ENCODE data around the gene ZIC1. TPM values are rescaled to one million over a fixed set of nuclear protein-coding genes. Genes with fewer than 3 reads are reported as not detected.

The ZIC1 gene
- total RNA-seq, 4 donors from 2014 or later, result not detected

DNA sequence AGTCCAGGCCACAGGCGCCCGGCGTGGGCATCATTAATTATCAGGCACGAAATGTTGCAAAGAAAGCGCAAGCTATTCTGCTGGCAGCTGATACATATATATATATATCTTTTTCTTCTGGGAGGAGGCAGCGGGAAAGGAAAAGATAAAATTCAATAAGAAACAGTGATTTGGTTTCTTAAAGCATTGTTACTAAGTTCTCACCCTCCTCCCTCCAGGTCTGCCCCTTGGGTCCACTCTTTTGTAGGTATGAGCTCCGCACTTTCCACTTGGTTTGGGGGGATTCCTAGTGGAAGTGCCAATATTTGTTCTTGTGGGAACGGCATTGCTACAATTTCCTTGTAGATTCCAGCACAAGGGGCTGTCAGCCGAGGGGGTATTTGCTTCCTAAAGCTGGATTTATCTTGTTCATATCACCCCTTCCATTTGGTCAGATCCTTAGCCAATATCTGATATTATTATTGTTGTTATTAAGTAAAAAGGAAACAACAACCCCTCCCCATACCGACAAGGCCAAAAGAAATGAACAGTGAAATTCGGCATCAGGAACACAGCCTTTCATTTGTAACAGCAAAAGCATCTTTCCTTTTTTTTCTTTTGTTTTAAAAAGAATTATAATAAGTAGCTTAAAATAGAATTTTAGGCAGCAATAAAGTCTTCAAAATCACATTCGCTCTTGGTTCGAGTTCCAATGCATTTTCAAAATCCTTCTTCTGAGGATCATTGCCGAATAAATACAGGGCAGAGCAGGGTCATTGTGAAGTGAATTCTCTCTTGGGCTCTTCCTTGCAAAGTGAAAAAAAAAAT, 15.6 kb downstream of the ZIC1 start:
- intact Hi-C loops (cut with DNase I; ENCODE audit: low total_unique reads) (no loop called here), in situ Hi-C loops (cut with MboI; ENCODE audit: low pct_ligation_motif_present in 1 of 4, low pct_unique_long_range_greater_than_20kb in 1 of 4, low sequenced_read_pairs in 3 of 4) (no loop called here)
- peaks cover 94% of the 10 kb centered on the region for H3K27me3 ChIP-seq
- no peak for TF ChIP-seq POLR2A (IDR thresholded peaks at IDR 0.05)
- TF ChIP-seq, protein P1, sequence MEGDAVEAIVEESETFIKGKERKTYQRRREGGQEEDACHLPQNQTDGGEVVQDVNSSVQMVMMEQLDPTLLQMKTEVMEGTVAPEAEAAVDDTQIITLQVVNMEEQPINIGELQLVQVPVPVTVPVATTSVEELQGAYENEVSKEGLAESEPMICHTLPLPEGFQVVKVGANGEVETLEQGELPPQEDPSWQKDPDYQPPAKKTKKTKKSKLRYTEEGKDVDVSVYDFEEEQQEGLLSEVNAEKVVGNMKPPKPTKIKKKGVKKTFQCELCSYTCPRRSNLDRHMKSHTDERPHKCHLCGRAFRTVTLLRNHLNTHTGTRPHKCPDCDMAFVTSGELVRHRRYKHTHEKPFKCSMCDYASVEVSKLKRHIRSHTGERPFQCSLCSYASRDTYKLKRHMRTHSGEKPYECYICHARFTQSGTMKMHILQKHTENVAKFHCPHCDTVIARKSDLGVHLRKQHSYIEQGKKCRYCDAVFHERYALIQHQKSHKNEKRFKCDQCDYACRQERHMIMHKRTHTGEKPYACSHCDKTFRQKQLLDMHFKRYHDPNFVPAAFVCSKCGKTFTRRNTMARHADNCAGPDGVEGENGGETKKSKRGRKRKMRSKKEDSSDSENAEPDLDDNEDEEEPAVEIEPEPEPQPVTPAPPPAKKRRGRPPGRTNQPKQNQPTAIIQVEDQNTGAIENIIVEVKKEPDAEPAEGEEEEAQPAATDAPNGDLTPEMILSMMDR (IDR thresholded peaks at IDR 0.05), result no peak
- TF ChIP-seq EP300 (IDR thresholded peaks at IDR 0.05; ENCODE audit: low read depth), result no peak
- TF ChIP-seq POLR2AphosphoS5 (IDR thresholded peaks at IDR 0.05), result no peak
- H3K4me1 ChIP-seq, result peaks cover 0 to 7% (median under 1%) of the 10 kb centered on the region in 4 donors
- no peaks in the 10 kb centered on the region for H3K36me3 ChIP-seq
- 19 to 26% methylated on average over 8 to 14 of the region's 14 CpGs for WGBS, 2 donors (ENCODE audit: low coverage in 1 of 2)
- DNase-seq, result no peak
- no peak overlapping the region for H3K27ac ChIP-seq
- H3K9me3 ChIP-seq, result no peaks in the 10 kb centered on the region
- H3K4me3 ChIP-seq, result no peak overlapping the region

DNA sequence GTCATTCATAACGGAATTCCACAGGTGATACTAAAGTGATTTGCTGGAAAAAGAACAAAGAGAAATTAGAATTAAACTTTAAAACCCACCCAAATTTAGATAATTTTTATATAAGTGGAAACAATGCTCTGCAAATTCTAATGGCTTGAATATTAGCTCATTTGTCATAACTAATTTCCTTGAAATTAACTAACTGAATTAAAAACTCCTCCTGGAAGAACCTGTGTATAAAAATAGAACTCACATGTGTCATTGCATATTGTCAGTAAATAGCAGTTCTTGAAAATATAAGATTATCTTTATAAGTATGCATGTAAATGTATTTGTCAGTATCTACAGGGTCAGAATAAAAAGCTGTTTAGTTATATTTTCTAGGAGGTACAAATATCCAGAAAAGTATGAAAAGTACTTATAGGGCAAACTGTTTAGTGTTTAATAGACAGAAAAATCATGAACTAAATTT, 16.3 kb downstream of the ZIC1 start:
- DNase-seq, result no peak
- no peak overlapping the region for H3K27ac ChIP-seq
- TF ChIP-seq POLR2AphosphoS5 (IDR thresholded peaks at IDR 0.05), result no peak
- TF ChIP-seq, protein P1 (IDR thresholded peaks at IDR 0.05), result no peak
- no peak for TF ChIP-seq POLR2A (IDR thresholded peaks at IDR 0.05)
- no peak for TF ChIP-seq EP300 (IDR thresholded peaks at IDR 0.05; ENCODE audit: low read depth)
- peaks cover 0 to 7% (median 0%) of the 10 kb centered on the region in 4 donors for H3K4me1 ChIP-seq
- no peaks in the 10 kb centered on the region for H3K9me3 ChIP-seq
- in situ Hi-C loops (cut with MboI; ENCODE audit: low pct_ligation_motif_present in 1 of 4, low pct_unique_long_range_greater_than_20kb in 1 of 4, low sequenced_read_pairs in 3 of 4), result no loop called here
- H3K27me3 ChIP-seq, result peaks cover 89% of the 10 kb centered on the region
- intact Hi-C loops (cut with DNase I; ENCODE audit: low total_unique reads), result no loop called here
- no peak overlapping the region for H3K4me3 ChIP-seq
- WGBS, 2 donors (ENCODE audit: low coverage in 1 of 2), result 13 to 25% methylated on average over 1 of the region's 1 CpG
- H3K36me3 ChIP-seq, result no peaks in the 10 kb centered on the region

DNA sequence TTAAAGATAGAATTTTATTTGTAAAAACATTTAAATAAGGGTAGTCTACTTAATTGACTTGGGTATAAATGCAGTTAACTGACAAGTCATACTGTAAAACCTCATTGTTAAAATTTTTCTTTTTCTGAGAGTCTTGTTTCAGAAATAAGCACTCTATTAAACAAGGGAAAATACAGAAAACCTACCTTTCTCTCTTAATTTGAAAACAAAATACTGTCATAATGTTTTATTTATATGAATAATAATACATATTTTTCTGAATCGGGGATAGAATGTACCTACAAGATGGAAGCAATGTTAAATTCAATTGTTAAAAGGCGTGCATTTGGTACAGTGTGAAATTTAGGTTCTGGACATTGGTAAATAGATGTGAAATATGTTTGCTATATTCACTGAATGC, 17.8 kb downstream of the ZIC1 start:
- Histone ChIP-seq H3K27me3 (peaks cover 74% of the 10 kb centered on the region), H3K4me1 (no peaks in the 10 kb centered on the region), H3K36me3 (no peaks in the 10 kb centered on the region), H3K27ac (no peak overlapping the region), H3K4me3 (no peak overlapping the region), H3K9me3 (no peaks in the 10 kb centered on the region)
- no peak for DNase-seq
- no peak for TF ChIP-seq POLR2A (IDR thresholded peaks at IDR 0.05)
- TF ChIP-seq POLR2AphosphoS5 (IDR thresholded peaks at IDR 0.05), result no peak
- TF ChIP-seq EP300 (IDR thresholded peaks at IDR 0.05; ENCODE audit: low read depth), result no peak
- TF ChIP-seq, protein P1 (IDR thresholded peaks at IDR 0.05), result no peak
- in situ Hi-C loops (cut with MboI; ENCODE audit: low pct_ligation_motif_present in 1 of 4, low pct_unique_long_range_greater_than_20kb in 1 of 4, low sequenced_read_pairs in 3 of 4), result no loop called here
- WGBS, 2 donors (ENCODE audit: low coverage in 1 of 2), result 83 to 92% methylated on average over 2 of the region's 2 CpGs
- intact Hi-C loops (cut with DNase I; ENCODE audit: low total_unique reads), result no loop called here

DNA sequence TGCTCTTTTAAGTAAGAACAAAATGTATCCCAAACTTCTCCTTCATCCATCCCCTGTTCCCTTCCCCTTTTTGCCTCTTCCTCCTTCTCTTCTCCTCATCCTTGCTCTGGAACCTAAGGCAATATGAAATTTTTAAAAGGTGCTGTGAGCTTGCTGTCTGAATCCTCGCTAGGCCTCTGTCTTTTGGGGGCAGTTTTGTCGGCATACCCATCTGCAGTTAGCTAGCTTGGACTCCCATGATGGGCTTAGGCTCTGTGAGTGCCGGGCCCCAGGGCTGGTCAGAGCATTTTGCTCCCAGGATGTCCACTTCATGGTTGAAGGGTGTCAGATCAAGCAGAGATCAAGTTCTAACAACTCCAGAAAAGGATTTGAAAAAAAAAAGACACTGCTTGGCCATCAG, 18.6 kb downstream of the ZIC1 start:
- Histone ChIP-seq H3K27ac (no peak overlapping the region), H3K27me3 (peaks cover 66% of the 10 kb centered on the region), H3K4me1 (no peaks in the 10 kb centered on the region), H3K4me3 (no peak overlapping the region), H3K36me3 (no peaks in the 10 kb centered on the region), H3K9me3 (no peaks in the 10 kb centered on the region)
- no peak for DNase-seq
- TF ChIP-seq EP300 (IDR thresholded peaks at IDR 0.05; ENCODE audit: low read depth) (no peak), POLR2AphosphoS5 (IDR thresholded peaks at IDR 0.05) (no peak), POLR2A (IDR thresholded peaks at IDR 0.05) (no peak)
- TF ChIP-seq, protein P1 (IDR thresholded peaks at IDR 0.05), result no peak
- 70 to 71% methylated on average over 2 to 3 of the region's 3 CpGs for WGBS, 2 donors (ENCODE audit: low coverage in 1 of 2)
- intact Hi-C loops (cut with DNase I; ENCODE audit: low total_unique reads) (no loop called here), in situ Hi-C loops (cut with MboI; ENCODE audit: low pct_ligation_motif_present in 1 of 4, low pct_unique_long_range_greater_than_20kb in 1 of 4, low sequenced_read_pairs in 3 of 4) (no loop called here)
